Activated gamma-delta T cell treated with anti-CD3 and anti-CD28 coated beads, Interleukin-2, amount 50 U/mL, for 16 hours (primary cell): ENCODE data around the gene RNU1-3.
"Not testable (repeated sequence)": the region's sequence is repeated elsewhere in the genome, so short reads cannot be mapped to it uniquely, and the experiment has no call there.

Experiments
- DNase-seq: peaks from one replicate; pipeline ENCODE4 v3.0.0-alpha.2; 2020; ENCODE audit warnings: low read depth

The RNU1-3 gene

DNA sequence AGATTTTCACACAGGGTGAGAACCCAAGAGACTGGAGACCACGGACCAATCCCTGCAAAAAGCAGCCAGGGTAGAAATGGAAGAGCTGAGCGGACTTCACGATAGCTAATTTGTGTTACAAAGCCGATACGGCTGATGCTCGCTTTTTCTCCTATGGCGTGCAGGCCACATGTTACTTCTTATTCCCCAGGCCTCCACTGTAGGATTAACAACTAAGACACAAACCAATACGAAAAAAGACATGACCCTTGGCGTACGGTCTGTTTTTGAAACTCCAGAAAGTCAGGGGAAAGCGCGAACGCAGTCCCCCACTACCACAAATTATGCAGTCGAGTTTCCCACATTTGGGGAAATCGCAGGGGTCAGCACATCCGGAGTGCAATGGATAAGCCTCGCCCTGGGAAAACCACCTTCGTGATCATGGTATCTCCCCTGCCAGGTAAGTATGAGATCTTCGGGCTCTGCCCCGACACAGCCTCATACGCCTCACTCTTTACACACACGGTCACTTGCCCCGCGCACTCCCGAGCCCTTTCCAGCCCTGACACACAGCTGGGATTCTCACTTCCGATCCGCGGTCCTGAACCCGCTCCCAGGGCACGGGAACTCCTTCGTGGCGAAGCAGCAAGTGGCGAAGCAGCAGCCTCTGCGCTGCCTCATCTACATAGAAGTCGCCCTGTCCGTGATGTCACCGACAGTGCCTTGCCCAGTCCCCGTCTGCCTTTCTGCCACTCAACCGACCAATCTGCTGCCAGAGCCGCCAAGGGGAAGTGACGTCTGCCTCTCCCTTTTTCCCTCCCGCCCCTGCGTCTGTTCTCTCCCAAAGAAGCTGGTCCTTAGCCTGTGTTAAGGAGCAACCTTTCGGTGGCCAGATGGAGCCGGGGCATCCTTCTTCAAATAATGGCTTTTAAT is at the start of gene RNU1-3:
RNU1-3 (minus strand) TSS at position 447 of the 912 bp plus-strand sequence.
- DNase-seq: not testable (repeated sequence)

DNA sequence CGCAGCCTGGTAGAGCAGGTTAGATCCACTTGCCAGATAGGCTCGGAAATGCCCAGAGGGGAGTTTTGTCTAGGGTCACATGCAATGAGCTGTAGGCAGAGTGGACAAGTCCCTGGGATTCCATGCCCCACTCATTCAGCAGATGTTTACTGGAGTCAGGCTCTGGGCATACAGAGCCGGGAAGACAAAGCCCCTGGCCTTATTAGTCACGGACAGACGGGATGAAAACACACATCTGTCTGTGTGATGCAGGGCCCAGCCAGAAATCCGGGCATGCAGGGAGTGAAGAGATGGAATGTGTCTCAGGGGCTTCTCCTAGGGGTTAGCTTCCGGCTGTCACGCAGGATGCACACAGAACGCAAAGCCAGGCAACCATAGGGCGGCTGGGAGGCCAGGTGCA is 46.7 kb upstream of the RNU1-3 start:
- DNase-seq: not testable (repeated sequence)

DNA sequence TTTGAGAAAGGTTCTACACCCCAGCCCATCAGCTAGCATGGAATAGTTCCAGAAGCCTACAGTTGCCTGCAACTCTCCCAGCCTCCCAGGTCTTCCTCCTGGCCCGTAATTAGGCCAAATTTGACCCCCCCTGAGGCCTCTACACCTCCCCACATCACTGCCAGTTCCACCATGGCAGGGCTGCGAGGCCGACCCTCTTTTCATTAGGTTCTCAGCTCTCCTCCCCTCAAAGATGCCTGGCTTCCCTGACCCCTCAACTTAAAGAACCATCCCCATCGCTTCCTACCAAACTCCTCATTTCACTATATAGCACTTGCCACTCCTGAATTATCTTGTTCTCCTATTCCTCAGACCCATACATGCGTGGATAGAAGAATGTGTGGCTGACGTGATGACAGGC is 46.2 kb upstream of the RNU1-3 start:
- not testable (repeated sequence) for DNase-seq

DNA sequence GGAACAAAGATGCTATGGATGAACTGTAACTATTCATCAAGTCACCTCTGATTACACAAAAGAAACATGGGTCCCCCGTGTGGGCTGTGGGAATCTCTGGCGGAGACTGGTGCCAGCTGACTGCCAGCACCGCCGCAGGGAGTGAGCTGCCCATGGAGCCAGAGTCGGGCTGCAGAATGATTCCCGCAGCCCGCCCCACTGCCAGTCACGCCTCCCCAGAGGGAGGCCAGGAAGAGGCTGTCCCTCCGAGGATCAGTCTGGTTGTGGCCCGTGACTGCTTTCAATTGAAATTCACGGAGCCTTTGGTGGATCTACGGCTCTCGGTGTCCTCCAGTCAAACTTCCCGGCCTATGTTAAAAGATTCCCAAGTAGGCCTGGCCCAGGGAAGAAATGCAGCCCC is 45.8 kb upstream of the RNU1-3 start:
- DNase-seq: not testable (repeated sequence)

DNA sequence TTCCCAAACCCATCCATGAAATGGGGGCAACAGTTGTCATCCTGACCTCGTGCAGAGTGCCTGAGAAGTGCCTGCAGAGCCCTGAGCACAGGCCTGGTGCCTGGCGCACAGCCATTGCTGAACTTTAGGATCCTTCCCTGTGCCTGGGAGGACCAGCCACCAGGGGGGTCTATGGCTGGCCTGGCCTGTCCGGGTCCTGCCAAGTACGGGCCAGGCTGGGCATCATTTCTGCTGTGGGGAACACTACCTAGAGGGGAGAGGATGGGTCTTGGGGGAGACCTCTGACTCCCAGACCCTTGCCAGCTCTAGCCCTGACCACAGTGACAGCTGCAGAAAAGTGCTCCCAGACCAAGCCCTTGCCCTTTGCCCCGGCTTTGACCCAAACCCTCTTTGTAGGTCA is 45.4 kb upstream of the RNU1-3 start:
- not testable (repeated sequence) for DNase-seq

DNA sequence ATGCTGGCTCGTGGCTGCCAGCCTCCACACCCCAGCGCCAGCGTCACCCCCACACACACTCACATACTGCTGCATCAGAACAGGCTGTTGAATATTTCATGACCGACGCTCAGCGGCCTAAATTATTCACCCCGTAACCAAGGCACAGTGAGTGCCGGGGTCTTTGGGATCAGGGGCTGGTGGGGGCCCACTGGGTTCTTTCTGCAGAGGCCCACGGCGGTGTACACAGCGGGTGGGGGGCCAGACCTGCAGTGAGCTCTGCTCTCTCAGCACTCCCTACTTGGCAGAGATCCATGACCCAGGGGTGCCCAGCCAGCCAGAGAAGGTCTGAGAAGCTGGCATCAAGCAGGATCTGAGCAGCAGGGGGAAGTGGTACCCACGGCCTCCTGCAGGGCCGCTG is 43.9 kb upstream of the RNU1-3 start:
- DNase-seq: not testable (repeated sequence)

DNA sequence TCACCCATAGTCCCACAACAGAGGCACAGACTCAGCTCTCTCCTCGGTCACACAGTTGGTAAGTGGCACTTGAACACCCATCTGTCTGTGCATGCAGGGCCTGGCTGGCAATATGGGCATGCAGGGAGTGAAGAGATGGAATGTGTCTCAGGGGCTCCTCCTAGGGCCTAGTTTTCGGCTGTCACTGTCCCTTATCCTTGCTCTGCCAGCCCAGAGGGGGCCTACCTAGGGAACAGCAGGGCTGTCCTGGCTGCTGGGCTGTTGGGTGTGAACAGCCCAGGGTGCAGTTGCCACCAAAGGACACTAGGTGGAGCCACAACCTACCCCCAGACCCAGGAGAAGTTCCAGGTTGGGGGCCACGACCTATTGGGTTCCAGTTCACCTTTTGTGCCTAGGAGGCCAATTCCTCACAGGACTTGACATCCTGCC is 42.9 kb upstream of the RNU1-3 start:
- not testable (repeated sequence) for DNase-seq

DNA sequence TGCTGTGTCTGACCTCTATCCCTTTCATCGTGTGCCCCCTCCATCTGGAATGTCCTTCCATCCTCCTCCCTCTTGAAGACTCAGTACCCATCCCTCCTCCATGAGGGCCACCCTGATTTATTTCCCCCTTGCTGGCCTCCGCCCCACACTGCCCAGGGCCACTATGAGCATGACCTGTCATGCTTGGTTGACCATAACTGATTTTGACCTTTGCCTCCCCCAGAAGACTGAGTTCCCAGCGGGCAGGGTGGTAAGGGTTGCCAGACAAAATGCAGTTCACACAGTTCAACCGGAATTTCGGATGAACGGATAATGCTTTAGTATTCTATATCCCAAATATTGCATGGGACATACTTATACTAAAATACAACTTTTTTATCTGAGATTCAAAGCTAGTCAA is 42.0 kb upstream of the RNU1-3 start:
- not testable (repeated sequence) for DNase-seq

DNA sequence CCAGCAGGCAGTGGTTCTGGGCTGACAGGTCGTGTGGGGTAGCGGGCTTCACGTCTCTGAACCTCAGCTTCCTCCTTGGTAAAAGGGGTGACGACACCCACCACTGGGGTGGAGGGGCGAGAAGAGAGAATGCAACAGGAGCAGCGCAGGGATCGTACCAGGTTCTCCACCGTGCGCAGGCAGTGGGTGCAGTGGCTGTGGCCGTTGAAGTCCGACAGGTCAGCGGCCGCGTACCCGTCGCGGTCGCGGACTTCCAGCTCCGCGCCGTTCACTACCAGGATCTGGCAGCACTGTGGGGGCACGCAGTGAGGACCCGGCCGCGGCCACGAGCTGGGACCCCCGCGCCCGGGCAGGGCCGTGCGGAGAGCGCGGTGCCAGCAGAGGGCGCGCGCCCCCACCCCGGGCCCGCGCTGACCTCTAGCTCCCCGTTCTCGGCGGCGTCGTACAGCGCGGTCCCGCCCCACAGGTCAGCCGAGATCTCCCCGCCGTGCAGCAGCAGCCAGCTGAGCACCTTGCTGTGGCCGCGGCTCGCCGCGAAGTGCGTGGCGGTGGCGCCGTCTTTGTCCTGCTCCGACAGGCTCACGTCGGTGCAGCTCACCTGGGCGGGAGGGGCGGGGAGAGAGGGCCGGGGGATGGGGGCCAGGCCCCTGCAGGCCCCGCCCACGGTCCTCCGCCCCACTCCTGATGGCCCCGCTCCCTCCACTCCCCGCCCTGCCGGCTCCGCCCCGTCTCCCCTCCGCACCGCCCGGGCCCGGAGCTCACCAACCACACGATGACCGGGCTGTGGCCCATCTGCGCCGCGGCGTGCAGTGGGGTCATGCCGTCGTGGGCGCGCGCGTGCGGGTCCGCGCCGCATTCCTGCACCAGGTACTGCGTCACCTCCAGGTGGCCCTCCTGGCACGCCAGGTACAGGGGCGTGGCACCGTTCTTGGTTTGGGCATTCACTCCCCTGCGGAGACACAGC is 40.7 kb upstream of the RNU1-3 start:
- DNase-seq: not testable (repeated sequence)

DNA sequence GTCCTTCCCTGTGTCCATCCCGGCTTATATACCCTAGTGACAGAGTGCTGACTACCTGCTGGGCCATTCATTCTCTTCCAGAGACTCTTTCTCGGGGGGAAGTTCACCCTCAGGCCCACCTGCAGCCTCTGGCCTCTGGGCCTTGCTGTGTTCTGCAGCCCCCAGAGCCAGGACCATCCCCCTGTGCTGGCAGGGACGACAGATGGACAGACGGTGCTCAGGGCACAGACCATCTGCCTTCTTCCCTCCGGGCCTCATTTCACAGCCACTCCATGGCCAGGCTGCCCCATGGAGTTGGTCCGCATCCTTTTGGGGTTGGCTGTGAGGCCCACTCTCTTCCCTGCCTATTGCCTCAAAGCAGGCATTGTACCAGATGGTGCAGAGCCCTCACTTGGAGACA is 39.6 kb upstream of the RNU1-3 start:
- not testable (repeated sequence) for DNase-seq

DNA sequence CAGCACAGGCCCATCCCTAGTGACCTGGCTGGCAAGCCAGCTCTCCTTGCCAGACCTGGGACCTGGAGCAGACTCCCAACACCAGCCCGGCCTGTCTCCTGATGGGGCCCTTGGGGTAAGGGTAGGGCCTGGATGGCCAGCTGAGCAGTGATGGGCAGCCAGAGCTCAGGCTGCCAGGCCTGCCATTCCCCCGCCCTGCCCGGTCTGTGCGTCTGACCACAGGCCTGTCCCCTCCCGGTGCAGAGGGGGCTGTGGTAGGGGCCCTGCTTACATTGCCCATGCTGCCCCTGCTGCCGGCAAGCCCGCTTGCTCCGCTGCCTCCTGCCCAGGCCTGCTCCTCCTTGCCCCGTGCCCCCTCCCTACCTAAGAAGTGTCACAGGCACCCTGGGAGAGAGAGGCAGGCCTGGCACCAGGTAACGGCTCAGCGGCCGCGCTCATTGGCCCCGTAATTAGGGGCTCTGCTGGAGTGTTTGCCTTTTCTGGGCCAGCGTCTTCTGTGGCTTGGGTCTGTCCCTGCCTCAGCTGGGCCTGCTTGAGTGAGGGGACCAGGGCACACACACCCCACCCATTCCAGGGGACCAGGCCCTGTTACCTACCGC is 37.9 kb upstream of the RNU1-3 start:
- not testable (repeated sequence) for DNase-seq

DNA sequence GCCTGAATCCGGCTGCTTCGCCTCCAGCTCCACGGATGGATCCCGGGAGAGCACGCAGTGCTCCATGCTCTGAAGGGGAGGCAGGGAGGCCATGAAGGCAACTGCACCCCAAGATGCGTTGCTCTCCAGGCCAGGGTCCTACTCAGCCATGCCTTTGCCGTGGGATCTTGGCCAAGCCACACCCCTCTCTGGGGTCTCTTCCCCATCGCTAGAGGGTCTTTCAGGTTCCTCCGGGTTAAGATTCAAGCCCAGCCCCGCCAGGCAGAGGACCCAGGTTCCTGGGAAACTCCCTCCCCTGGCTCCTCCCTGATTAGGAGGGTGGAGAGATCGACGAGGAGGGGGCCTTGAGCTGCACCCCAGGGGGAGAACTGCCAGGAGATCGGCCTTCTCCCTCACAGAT is 37.3 kb upstream of the RNU1-3 start:
- DNase-seq: not testable (repeated sequence)

DNA sequence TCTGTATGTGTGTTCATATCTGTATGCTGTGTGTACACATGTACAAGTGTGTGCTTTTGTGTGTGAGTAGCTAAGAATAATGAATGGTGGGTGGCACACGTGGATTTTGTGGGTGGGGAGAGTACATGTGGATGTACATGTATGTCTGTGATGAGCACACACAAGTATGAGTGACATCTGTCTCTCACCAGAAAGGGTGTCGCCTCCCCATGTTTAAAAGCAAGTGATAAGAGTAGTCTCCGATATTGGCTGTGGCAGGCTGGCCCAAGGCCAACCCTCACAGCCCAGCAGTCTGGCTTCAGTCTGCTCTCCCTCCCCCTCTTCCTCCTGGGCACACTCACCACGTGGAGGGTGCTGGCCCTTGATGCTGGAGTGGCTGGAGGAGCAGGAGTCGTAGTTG is 36.9 kb upstream of the RNU1-3 start:
- DNase-seq: not testable (repeated sequence)

DNA sequence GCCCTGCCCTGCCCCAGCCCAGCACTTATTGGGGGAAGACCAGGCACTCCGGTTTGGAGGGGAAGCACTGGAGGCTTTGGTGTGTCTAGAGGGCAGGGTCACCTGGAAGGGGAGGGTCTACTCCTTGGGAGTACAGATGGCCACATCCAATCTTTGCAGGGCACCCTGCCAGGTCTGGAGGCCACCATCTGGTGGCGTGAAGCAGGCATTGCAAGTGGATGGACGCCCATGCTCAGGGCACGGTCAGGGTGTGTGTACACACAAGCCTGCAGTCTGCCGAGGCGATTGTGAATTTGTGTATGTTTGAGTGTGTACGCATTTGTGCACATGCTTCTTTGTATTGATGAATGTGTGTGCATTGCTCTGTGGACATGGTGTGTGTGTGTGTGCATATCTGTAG is 36.4 kb upstream of the RNU1-3 start:
- not testable (repeated sequence) for DNase-seq

DNA sequence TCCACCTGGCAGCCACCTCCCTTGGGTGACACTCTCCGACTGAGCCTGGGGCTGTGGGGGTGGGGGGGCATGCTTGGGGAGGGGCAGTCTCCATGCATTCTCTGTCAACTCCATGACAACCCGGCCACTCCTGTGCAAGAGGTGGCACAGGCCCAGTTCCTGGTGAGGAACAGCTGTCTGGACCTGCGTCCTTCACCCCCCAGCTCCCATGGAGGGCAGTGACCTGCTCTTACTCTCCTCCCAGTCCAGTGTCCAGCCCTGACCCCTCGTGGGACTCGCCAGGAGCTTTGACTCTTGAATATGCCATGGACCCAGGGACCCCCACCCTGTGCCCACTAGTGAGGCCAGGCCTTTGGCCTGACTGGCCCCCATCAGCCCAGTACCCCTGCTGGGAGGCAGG is 35.5 kb upstream of the RNU1-3 start:
- DNase-seq: not testable (repeated sequence)

DNA sequence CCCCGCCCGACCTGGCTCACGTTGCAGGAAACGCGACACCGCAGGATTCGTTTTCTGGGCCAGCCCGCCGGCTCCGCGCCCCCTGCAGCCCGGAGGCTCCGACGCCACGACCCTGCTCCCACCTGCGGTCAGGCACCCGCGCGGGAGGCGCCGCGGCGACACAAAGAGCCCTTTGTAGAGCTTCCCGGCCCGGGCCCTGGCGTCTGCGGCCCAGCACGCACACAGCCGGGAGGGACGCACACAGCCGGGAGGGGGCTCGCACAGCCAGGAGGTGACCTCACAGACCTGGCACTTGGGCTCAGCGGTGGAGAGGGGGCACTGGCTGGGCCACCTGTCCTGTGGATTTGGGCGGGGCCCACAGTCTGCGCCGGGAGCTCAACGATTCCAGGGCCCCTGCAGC is 34.4 kb upstream of the RNU1-3 start:
- not testable (repeated sequence) for DNase-seq

DNA sequence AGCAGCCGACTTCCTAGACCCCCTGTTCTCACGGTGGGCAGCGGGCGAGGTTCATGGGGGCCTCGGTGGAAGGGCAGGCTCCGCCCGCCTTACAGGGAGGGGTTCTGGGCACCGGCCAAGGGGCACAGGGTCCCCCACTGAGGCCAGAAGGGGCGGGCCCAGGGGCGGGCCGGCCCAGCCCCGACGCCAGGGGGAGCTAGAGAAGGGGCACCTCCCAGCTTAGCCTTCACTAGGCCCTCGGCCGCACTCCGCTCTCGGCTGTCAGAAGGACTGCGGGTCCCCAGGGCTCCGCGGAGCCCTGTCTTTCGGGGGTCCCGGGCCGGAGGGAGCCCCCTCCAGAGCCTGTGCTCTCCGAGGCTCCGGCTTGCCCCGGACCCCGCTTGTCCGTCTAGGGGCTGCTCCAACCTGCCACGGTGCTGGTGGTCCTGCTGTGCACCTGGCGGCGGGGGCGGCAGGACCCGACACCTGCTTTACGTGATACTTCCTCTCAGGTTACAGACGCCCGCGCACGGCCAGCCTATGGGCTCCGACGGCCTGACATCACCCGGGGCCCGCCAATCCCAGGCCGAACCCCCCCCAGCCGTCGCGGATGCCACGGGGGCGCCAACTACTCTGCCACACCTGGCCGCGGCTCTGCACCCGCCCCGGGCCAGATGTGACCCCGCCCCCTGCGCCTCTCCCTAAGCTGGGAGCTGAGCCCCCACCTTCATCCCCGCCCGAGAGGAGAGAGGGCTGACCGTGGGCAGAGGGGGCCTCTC is 33.6 kb upstream of the RNU1-3 start:
- not testable (repeated sequence) for DNase-seq

DNA sequence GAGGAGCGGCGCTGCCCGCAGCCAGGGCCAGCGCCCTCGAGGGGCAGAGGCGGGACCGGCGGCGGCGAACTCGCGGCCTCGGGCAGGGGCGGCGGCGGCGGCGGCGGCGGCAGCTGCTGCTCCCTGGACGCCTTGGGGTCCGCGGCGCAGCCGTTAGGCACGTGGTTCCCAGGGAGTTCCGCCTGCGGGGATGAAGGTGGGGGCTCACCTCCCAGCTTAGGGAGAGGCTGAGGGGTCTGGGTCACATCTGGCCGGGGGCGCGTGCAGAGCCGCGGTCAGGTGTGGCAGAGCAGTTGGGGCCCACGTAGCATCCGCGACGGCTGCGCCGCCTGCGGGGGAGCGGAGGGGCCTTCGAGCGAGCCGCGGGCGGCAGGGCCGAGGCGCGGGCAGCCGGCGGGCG is 32.7 kb upstream of the RNU1-3 start:
- not testable (repeated sequence) for DNase-seq

DNA sequence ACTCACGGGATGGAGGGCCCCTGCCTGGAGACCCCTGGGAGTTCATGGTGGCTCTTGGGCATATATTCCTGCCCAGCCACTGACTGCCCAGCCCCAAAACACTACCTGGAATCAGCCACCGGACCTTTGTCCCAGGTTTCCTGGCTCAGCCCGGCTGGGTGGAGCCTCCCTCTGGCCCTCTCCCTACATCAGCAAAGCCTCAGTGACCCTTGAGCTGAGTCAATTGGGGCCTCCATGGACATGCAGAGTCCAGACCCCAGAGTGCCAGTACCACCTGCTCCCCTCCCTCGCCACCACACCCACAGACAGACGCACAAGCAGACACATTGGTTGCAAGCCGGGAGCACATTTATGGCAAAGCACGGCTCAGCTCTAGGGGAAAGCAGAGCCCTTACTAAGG is 30.4 kb upstream of the RNU1-3 start:
- not testable (repeated sequence) for DNase-seq

DNA sequence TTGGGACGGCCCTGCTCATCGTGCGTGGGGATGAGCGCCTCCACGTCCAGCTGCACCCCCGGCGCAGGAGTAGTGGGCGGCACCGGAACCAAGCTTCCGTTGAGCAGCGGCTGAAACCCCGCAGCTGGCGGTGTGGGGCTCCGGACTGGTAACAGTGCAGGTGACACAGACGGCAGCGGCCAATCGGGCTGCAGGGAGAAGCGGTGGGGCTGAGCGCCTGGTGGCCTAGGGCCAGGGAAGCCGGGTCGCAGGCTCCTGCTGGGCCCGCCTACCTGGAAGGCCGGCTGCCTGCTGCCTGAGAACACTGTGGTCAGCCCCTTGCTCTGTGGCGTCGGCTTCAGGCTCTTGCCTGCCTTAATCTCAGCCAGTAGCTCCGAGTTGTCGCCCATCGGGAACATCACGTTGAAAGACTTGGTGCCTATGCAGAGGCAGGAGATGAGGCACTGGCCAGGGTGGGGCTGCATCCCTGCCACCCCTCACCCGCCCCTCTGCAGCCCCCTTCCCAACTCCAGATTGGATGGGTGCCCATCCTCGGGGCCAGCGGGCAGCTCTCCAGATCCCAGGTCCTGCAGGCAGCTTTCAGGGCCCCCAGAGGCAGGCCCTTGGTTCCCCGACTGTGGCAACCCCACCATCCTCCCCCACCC is 29.9 kb upstream of the RNU1-3 start:
- not testable (repeated sequence) for DNase-seq

DNA sequence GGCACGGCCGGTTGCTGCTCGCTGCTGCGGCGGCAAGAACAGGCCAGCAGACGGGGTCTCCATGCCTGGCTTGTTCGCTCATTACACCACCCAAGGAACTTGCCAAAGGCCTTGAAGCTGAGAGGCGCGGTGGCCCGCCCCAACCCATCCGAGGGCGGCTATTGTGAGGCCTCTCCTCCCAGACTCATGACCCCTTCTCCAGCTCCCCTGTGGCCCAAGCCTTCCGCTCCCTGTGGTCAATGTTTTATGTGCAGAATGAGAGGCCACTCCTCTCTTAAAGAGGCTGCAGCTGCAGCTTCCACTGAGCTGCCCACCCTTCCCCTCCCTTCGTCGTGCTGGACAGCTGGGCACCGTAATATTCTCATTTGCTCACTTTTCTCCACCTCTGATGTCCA is 27.6 kb upstream of the RNU1-3 start:
- not testable (repeated sequence) for DNase-seq
